Endothelial cell (in vitro differentiated cells): ENCODE measurements around the gene IL33. TPM values are rescaled to one million over a fixed set of nuclear protein-coding genes. Genes with fewer than 3 reads are reported as not detected.

Experiments used
- DNase-seq: peaks from one replicate; pipeline ENCODE4 v3.0.0; 2021; ENCODE audit warnings: low spot score
- H3K27ac Mint-ChIP-seq: one replicate; pipeline ENCODE4 v1.8.0; 2021; ENCODE audit warnings: mixed read lengths, inconsistent platforms; ENCODE audit not compliant: unreplicated experiment
- H3K27me3 Mint-ChIP-seq: one replicate; pipeline ENCODE4 v1.8.0; 2021; ENCODE audit warnings: mild to moderate bottlenecking, moderate library complexity, mixed read lengths, inconsistent platforms; ENCODE audit not compliant: unreplicated experiment
- H3K36me3 Mint-ChIP-seq: one replicate; pipeline ENCODE4 v1.8.0; 2021; ENCODE audit warnings: mild to moderate bottlenecking, low read depth, mixed read lengths, inconsistent platforms; ENCODE audit not compliant: unreplicated experiment
- H3K4me1 Mint-ChIP-seq: one replicate; pipeline ENCODE4 v1.8.0; 2021; ENCODE audit warnings: mild to moderate bottlenecking, mixed read lengths, inconsistent platforms; ENCODE audit not compliant: unreplicated experiment
- H3K4me3 Mint-ChIP-seq: one replicate; pipeline ENCODE4 v1.8.0; 2021; ENCODE audit warnings: mild to moderate bottlenecking, mixed read lengths, inconsistent platforms; ENCODE audit not compliant: unreplicated experiment
- H3K9me3 Mint-ChIP-seq: one replicate; pipeline ENCODE4 v1.8.0; 2021; ENCODE audit warnings: mixed read lengths, inconsistent platforms; ENCODE audit not compliant: unreplicated experiment
- total RNA-seq: library from RNA; stranded (reverse); fragmentation: NEBNext Ultra II Directional; extraction: Animal tissue kit (Norgen Biotek cat#: 25700); gene quantifications from one replicate; pipeline ENCODE4 v1.2.1, GENCODE V29; 2021; ENCODE audit not compliant: unreplicated experiment
- TF ChIP-seq, protein P1 (sequence below): fragments of 200-600 bp; sonication (generic); IDR thresholded peaks from one replicate; pipeline ENCODE4 v1.5.0; 2021; ENCODE audit warnings: antibody characterized with exemption; ENCODE audit not compliant: unreplicated experiment

Gene IL33
- total RNA-seq, 1 donor from 2014 or later, result 0.31 TPM

- Mint-ChIP-seq H3K4me1 (peaks cover 16% of the 10 kb centered on the region), H3K4me3 (no peak overlapping the region), H3K9me3 (peaks cover 4% of the 10 kb centered on the region), H3K27ac (no peak overlapping the region), H3K36me3 (peaks cover 4% of the 10 kb centered on the region), H3K27me3 (peaks cover 3% of the 10 kb centered on the region)
- DNase-seq, result no peak
- TF ChIP-seq, protein P1, sequence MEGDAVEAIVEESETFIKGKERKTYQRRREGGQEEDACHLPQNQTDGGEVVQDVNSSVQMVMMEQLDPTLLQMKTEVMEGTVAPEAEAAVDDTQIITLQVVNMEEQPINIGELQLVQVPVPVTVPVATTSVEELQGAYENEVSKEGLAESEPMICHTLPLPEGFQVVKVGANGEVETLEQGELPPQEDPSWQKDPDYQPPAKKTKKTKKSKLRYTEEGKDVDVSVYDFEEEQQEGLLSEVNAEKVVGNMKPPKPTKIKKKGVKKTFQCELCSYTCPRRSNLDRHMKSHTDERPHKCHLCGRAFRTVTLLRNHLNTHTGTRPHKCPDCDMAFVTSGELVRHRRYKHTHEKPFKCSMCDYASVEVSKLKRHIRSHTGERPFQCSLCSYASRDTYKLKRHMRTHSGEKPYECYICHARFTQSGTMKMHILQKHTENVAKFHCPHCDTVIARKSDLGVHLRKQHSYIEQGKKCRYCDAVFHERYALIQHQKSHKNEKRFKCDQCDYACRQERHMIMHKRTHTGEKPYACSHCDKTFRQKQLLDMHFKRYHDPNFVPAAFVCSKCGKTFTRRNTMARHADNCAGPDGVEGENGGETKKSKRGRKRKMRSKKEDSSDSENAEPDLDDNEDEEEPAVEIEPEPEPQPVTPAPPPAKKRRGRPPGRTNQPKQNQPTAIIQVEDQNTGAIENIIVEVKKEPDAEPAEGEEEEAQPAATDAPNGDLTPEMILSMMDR, result no peak
Observed at GRCh38 chr9:6183627-6184026, 32.0 kb upstream of the IL33 start.

GRCh38 chr9:6184749-6185645, 30.6 kb upstream of the IL33 start:
- no peak overlapping the region for H3K4me3 Mint-ChIP-seq
- H3K4me1 Mint-ChIP-seq, result peaks cover 16% of the 10 kb centered on the region
- no peak overlapping the region for H3K27ac Mint-ChIP-seq
- H3K9me3 Mint-ChIP-seq, result peaks cover 4% of the 10 kb centered on the region
- DNase-seq, result no peak
- H3K36me3 Mint-ChIP-seq, result peaks cover 4% of the 10 kb centered on the region
- peaks cover 3% of the 10 kb centered on the region for H3K27me3 Mint-ChIP-seq
- TF ChIP-seq, protein P1, result no peak

GRCh38 chr9:6186691-6187090, 28.9 kb upstream of the IL33 start:
- DNase-seq, result no peak
- Mint-ChIP-seq H3K27me3 (peaks cover 3% of the 10 kb centered on the region), H3K9me3 (peaks cover 4% of the 10 kb centered on the region), H3K4me3 (no peak overlapping the region), H3K36me3 (peaks cover 4% of the 10 kb centered on the region), H3K4me1 (peaks cover 16% of the 10 kb centered on the region), H3K27ac (no peak overlapping the region)
- TF ChIP-seq, protein P1, result no peak

DNA sequence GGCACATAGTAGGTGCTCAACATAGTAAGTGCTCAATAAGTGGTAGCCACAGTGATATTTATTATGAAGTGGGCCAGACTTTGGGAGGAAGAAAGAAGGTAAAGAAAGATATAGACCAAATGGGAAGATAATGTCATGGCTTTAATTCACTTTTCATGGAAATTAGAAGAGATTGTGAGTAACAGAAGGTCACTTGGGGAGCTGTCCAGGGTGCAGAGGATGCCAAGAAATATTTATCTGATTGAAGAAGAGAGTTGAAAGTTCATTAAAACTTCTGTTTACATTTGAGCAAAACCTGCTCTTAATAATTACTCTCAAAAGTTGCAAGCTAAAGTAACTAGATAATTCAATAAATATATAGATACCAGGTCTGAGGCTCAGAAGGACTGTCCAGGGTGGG, 28.3 kb upstream of the IL33 start:
- Mint-ChIP-seq H3K27ac (no peak overlapping the region), H3K9me3 (peaks cover 4% of the 10 kb centered on the region), H3K4me3 (no peak overlapping the region), H3K36me3 (peaks cover 4% of the 10 kb centered on the region), H3K4me1 (peaks cover 16% of the 10 kb centered on the region), H3K27me3 (peaks cover 3% of the 10 kb centered on the region)
- no peak for DNase-seq
- TF ChIP-seq, protein P1, result no peak

DNA sequence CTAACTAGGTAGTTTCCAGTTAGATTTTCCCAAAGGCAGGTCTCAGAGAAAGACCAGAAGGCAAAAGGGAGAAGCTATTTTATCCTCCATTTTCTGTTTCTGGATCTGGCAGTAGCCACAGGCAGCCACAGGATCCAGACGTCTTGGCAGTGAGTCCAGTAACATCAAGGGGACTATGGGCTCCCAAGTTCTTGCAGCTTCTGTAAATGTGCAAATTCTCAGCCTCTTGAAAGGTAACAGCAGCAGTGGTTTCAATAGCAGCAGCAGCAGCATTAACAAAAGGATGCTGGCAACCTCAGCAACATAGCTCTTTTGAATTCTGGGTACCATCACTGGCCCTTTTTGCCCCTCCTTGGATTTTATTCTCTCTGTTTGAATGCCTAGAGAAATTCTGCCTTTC, 27.1 kb upstream of the IL33 start:
- DNase-seq, result no peak
- TF ChIP-seq, protein P1, result no peak
- Mint-ChIP-seq H3K27me3 (peaks cover 3% of the 10 kb centered on the region), H3K9me3 (peaks cover 4% of the 10 kb centered on the region), H3K36me3 (no peaks in the 10 kb centered on the region), H3K4me1 (peaks cover 16% of the 10 kb centered on the region), H3K27ac (no peak overlapping the region), H3K4me3 (no peak overlapping the region)
